Liver (tissue), 3 donors: ENCODE data around the gene EDEM1.

Source experiments
- ATF3 ChIP-seq: IDR thresholded peaks from 2 replicates; pipeline ENCODE4 v1.6.1; 2016; ENCODE audit warnings: antibody characterized with exemption
- CTCF ChIP-seq: fragments of 150-350 bp; IDR thresholded peaks from 2 replicates; pipeline ENCODE4 v1.5.1; 2017; ENCODE audit warnings: improper control_type of control experiment, low read depth, low read length; ENCODE audit not compliant: missing input control
- FOXA2 ChIP-seq: IDR thresholded peaks from 2 replicates; pipeline ENCODE4 v1.6.1; 2016; ENCODE audit warnings: antibody characterized with exemption
- GABPA ChIP-seq, 2 donors: IDR thresholded peaks in 1 of 2; conservative IDR thresholded peaks in 1 of 2; 2 replicates each; pipeline ENCODE4 v1.6.1; 2016; ENCODE audit warnings: antibody characterized with exemption in 2 of 2, mild to moderate bottlenecking in 1 of 2, moderate library complexity in 1 of 2
- MAX ChIP-seq: IDR thresholded peaks from 2 replicates; pipeline ENCODE4 v1.6.1; 2016; ENCODE audit warnings: antibody characterized with exemption
- RAD21 ChIP-seq, 2 donors: IDR thresholded peaks; 2 replicates each; pipeline ENCODE4 v1.6.1; 2016; ENCODE audit warnings: antibody characterized with exemption in 2 of 2, mild to moderate bottlenecking in 2 of 2
- SP1 ChIP-seq: IDR thresholded peaks from 2 replicates; pipeline ENCODE4 v1.6.1; 2018; ENCODE audit warnings: antibody characterized with exemption, mild to moderate bottlenecking
- YY1 ChIP-seq: IDR thresholded peaks from 2 replicates; pipeline ENCODE4 v1.6.1; 2016; ENCODE audit warnings: antibody characterized with exemption, mild to moderate bottlenecking
- ZBTB33 ChIP-seq: IDR thresholded peaks from 2 replicates; pipeline ENCODE4 v1.6.1; 2016; ENCODE audit warnings: antibody characterized with exemption
- donor health status: healthy.
- donor health status: healthy.

- TF ChIP-seq FOXA2 (no peak), CTCF (no peak), SP1 (no peak), MAX (no peak), YY1 (no peak), ZBTB33 (no peak), GABPA (IDR thresholded peaks at IDR 0.05 in 1 of 2, conservative IDR thresholded peaks at IDR 0.05 in 1 of 2) (no peak), RAD21 (IDR thresholded peaks at IDR 0.05) (no peak), ATF3 (no peak)
Observed at GRCh38 chr3:5186858-5187155, 700 bp upstream of the EDEM1 start.
